GM12878 (cell line): ENCODE measurements around the gene BCR. TPM values are rescaled to one million over a fixed set of nuclear protein-coding genes. Genes with fewer than 3 reads are reported as not detected.

Experiments used
- ATAC-seq: fragments of 200-7000 bp; cut with Tn5 transposase; 3 replicates; pipeline ENCODE4 v1.9.1; 2020; ENCODE audit warnings: mild to moderate bottlenecking, moderate library complexity
- BruUV-seq: library from RNA; stranded (reverse); fragments of 400-500 nt; replicated peaks from 2 replicates; lab custom pipeline; 2021; lab: Mats Ljungman, UMichigan
- CTCF ChIA-PET: fragments of 300-600 bp; sonication (Branson Sonifier 250); formaldehyde crosslinking; extraction: SDS; loops from one replicate; lab custom pipeline; 2021; ENCODE audit warnings: inconsistent platforms; lab: Yijun Ruan, JAX
- POLR2A ChIA-PET: fragments of 350-600 bp; formaldehyde crosslinking; extraction: SDS; loops from one replicate; lab custom pipeline; 2021; ENCODE audit warnings: inconsistent platforms; lab: Charles Lee
- RAD21 ChIA-PET: fragments of 300-600 bp; sonication (Branson Sonifier 250); formaldehyde crosslinking; loops from one replicate; lab custom pipeline; 2023; ENCODE audit warnings: antibody characterized with exemption; ENCODE audit not compliant: unreplicated experiment; lab: Charles Lee
- SMC1A ChIA-PET: fragments of 300-600 bp; sonication (Branson Sonifier 250); formaldehyde crosslinking; loops from one replicate; lab custom pipeline; 2023; ENCODE audit not compliant: unreplicated experiment, uncharacterized antibody; lab: Charles Lee
- DNase-seq: peaks from one replicate; pipeline ENCODE4 v3.0.0-alpha.2; 2011; ENCODE audit warnings: low read depth, low spot score
- FAIRE-seq: peaks from 3 replicates; lab custom pipeline; 2011; peaks lifted over from hg19 to GRCh38; lab: Jason Lieb, UNC
- H2AFZ ChIP-seq: 2 replicates; pipeline ENCODE4 v1.6.0; 2011; ENCODE audit warnings: low read depth, low read length, control low read depth; ENCODE audit not compliant: control insufficient read depth
- H3K27ac ChIP-seq: 2 replicates; pipeline ENCODE4 v1.5.1; 2011; ENCODE audit warnings: control low read depth; ENCODE audit not compliant: control insufficient read depth, insufficient read depth
- H3K27me3 ChIP-seq, 2 experiments: replicated peaks in 1 of 2; 2 replicates each; pipeline versions ENCODE4 v1.6.0 to v1.6.1; 2011; ENCODE audit warnings: low read length in 1 of 2; ENCODE audit not compliant: control insufficient read depth in 2 of 2, insufficient read depth in 2 of 2
- H3K36me3 ChIP-seq, 2 experiments: 2 replicates each; pipeline ENCODE4 v1.5.1; 2011; ENCODE audit warnings: low read length in 1 of 2; ENCODE audit not compliant: control insufficient read depth in 2 of 2, insufficient read depth in 2 of 2
- H3K4me1 ChIP-seq: 2 replicates; pipeline ENCODE4 v1.6.1; 2011; ENCODE audit warnings: mild to moderate bottlenecking, low read length, moderate library complexity, mixed read lengths; ENCODE audit not compliant: control insufficient read depth, insufficient read depth
- H3K4me2 ChIP-seq: 2 replicates; pipeline ENCODE4 v1.6.0; 2011; ENCODE audit warnings: control low read depth; ENCODE audit not compliant: control insufficient read depth, insufficient read depth
- H3K4me3 ChIP-seq: fragments of 200-600 bp; sonication (generic); 2 replicates; pipeline ENCODE4 v1.5.1; 2016
- H3K79me2 ChIP-seq: 2 replicates; pipeline ENCODE4 v1.6.0; 2011; ENCODE audit warnings: low read length; ENCODE audit not compliant: control insufficient read depth, insufficient read depth
- H3K9ac ChIP-seq: 2 replicates; pipeline ENCODE4 v1.8.0; 2011; ENCODE audit warnings: low read length, control low read depth, mixed read lengths; ENCODE audit not compliant: control insufficient read depth, insufficient read depth
- H3K9me3 ChIP-seq: replicated peaks from 3 replicates; pipeline ENCODE4 v1.5.1; 2011; ENCODE audit warnings: mild to moderate bottlenecking, low read length; ENCODE audit not compliant: control insufficient read depth, insufficient read depth
- H4K20me1 ChIP-seq: 2 replicates; pipeline ENCODE4 v1.6.0; 2011; ENCODE audit not compliant: control insufficient read depth, insufficient read depth
- BCL11A ChIP-seq: IDR thresholded peaks from 2 replicates; pipeline ENCODE4 v1.6.1; 2011; ENCODE audit warnings: low read depth, low read length
- BHLHE40 ChIP-seq, 2 experiments: fragments of 450-650 bp in 1 of 2; IDR thresholded peaks; 2 replicates each; pipeline ENCODE4 v1.6.1; 2011 to 2017; ENCODE audit warnings: low read depth in 2 of 2, borderline replicate concordance in 1 of 2, improper control_type of control experiment in 1 of 2, low read length in 1 of 2, mild to moderate bottlenecking in 1 of 2
- CHD1 ChIP-seq: IDR thresholded peaks from 2 replicates; pipeline ENCODE4 v1.6.1; 2012; ENCODE audit warnings: low read depth, low read length, improper control_type of control experiment
- IKZF1 ChIP-seq: fragments of 450-650 bp; conservative IDR thresholded peaks from 2 replicates; pipeline ENCODE4 v1.6.1; 2017; ENCODE audit warnings: antibody characterized with exemption, mild to moderate bottlenecking
- LARP7 ChIP-seq: fragments of 450-650 bp; IDR thresholded peaks from 2 replicates; pipeline ENCODE4 v1.6.1; 2017; ENCODE audit warnings: mild to moderate bottlenecking
- POLR2AphosphoS5 ChIP-seq: IDR thresholded peaks from 2 replicates; pipeline ENCODE4 v1.6.1; 2011; ENCODE audit warnings: mild to moderate bottlenecking, low read length, inconsistent platforms
- RAD21 ChIP-seq: IDR thresholded peaks from 2 replicates; pipeline ENCODE4 v1.6.1; 2011; ENCODE audit warnings: mild to moderate bottlenecking, low read depth, low read length, moderate library complexity; ENCODE audit not compliant: insufficient read depth
- RAD51 ChIP-seq: fragments of 450-650 bp; IDR thresholded peaks from 2 replicates; pipeline ENCODE4 v1.6.1; 2016; ENCODE audit warnings: moderate library complexity, mild to moderate bottlenecking, inconsistent platforms
- RB1 ChIP-seq: fragments of 450-650 bp; formaldehyde crosslinking; IDR thresholded peaks from 2 replicates; pipeline ENCODE4 v1.6.1; 2017; ENCODE audit warnings: mild to moderate bottlenecking, borderline replicate concordance
- SPI1 ChIP-seq: IDR thresholded peaks from 2 replicates; pipeline ENCODE4 v1.6.1; 2011; ENCODE audit warnings: low read depth, mild to moderate bottlenecking, low read length, moderate library complexity, borderline replicate concordance; ENCODE audit not compliant: insufficient read depth
- SREBF2 ChIP-seq: IDR thresholded peaks from 2 replicates; pipeline ENCODE4 v1.6.1; 2012; ENCODE audit warnings: mild to moderate bottlenecking, low read length
- TCF7 ChIP-seq: IDR thresholded peaks from 2 replicates; pipeline ENCODE4 v1.6.1; 2014; ENCODE audit warnings: antibody characterized with exemption, borderline replicate concordance
- ZNF384 ChIP-seq: IDR thresholded peaks from 2 replicates; pipeline ENCODE4 v1.6.1; 2012; ENCODE audit warnings: low read depth, mild to moderate bottlenecking, low read length, improper control_type of control experiment, borderline replicate concordance
- WGBS: methylation state at CpG from one replicate; pipeline ENCODE4 v1.1.6; 2016; ENCODE audit warnings: low lambda C conversion rate; ENCODE audit not compliant: insufficient replicate concordance, insufficient coverage; ENCODE audit errors: missing lambda C conversion rate; 5-methylcytosine and 5-hydroxymethylcytosine counted together
- in situ Hi-C: fragments of 300-500 bp; cut with MboI; formaldehyde crosslinking; loops from 9 replicates; pipeline ENCODE4 v1.14.3; 2018; ENCODE audit warnings: mixed read lengths
- intact Hi-C: fragments of 100-400 bp; cut with micrococcal nuclease; formaldehyde crosslinking; loops from one replicate; pipeline ENCODE4 v1.14.2; 2022; ENCODE audit not compliant: unreplicated experiment
- polyA plus RNA-seq, 11 experiments: library from polyadenylated mRNA; depleted of rRNA in 4 of 11; unstranded in 6 of 11; stranded (reverse) in 5 of 11; fragments of >200 nt; fragmentation: Nextera tagmentation in 4 of 11; fragmentation: Illumina TruSeq in 1 of 11; extraction: Ambion mirVana in 4 of 11; extraction: Trizol in 1 of 11; gene quantifications; 1 replicate in 1 of 11; 2 replicates in 10 of 11; pipeline versions ENCODE4 v1.2.1 to v1.2.3, GENCODE V29; 2011 to 2016; ENCODE audit warnings: inconsistent platforms in 2 of 11, missing spikeins in 2 of 11, low read depth in 1 of 11
- total RNA-seq, 4 experiments: library from RNA; depleted of rRNA in 3 of 4; stranded (reverse); fragments of >200 nt in 3 of 4; fragmentation: Illumina TruSeq in 1 of 4; extraction: Trizol in 1 of 4; gene quantifications; 2 replicates each; pipeline versions ENCODE4 v1.2.1 to v1.2.3, GENCODE V29; 2013 to 2021
- TF ChIP-seq, protein P1 (sequence below): fragments of 450-650 bp; conservative IDR thresholded peaks from 2 replicates; pipeline ENCODE4 v1.6.1; 2017; ENCODE audit warnings: mild to moderate bottlenecking, moderate library complexity
- TF ChIP-seq, protein P2 (sequence below): fragments of 450-650 bp; IDR thresholded peaks from 2 replicates; pipeline ENCODE4 v1.6.1; 2016; ENCODE audit warnings: mild to moderate bottlenecking

BCR gene
- total and polyA plus RNA-seq, 10 of the 15 experiments (the other 5 are each of a cell fraction or from before 2014, with no cell fraction given): 1.7 to 64.7 (median 18.4) TPM

DNA sequence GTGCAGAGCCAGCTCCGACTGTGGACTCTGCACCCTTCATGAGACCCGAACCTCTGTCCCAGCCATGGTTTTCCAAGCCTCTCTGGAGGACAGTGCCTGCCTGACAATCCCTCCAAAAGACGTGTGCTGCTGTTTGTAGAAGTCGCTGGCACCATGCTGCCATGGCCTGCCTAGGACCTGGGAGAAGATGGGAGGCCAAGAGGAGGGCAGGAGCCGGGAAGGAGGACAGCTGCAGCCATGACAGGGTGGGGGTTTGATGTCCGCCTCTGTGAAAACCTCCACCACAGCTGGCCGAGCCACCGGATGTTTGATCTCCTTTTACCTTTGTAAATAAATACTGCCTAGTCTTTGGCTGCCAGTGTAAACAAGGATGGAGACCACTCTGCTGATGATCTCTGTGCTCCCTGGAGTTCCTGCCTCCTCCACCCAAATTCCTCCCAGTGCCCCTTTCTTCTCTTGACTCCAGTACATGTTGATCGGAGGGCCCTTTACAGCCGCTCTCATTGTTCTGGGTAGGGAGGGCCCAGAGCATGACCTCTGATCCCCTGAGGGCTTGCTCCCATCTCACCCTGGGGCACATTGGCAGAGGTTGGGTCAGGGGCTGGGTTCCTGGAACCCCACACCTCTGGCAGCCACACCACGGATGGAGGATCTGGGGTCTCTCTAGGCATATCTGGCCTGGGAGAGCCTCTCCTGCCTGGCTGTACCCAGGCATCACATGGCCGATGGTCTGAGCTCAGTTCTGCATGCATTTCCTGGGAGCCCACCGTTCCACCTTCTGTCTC is 66.9 kb downstream of the BCR start:
- intact Hi-C loops: no loop called here
- no TSS peak for BruUV-seq
- WGBS: 85% methylated on average over 13 of the region's 13 CpGs

More for the DNA sequence above, 66.9 kb downstream of the BCR start:
- Histone ChIP-seq H3K4me1 (peaks cover 19% of the 10 kb centered on the region), H3K27me3 (no peaks in the 10 kb centered on the region), H3K36me3 (peaks cover 0 to 5% of the 10 kb centered on the region in 2 experiments; a peak in 2 of 4 replicates), H3K4me2 (no peak overlapping the region), H3K9ac (no peak overlapping the region), H4K20me1 (no peaks in the 10 kb centered on the region), H3K27ac (no peak overlapping the region), H3K9me3 (no peaks in the 10 kb centered on the region), H3K79me2 (peaks cover 9% of the 10 kb centered on the region), H3K4me3 (no peak overlapping the region), H2AFZ (no peak overlapping the region)
- ChIA-PET POLR2A (no interaction called here), CTCF (no interaction called here), RAD21 (no interaction called here), SMC1A (no interaction called here)
- DNase-seq: no peak
- TF ChIP-seq BCL11A: no peak
- TF ChIP-seq IKZF1: no peak
- no peak for TF ChIP-seq ZNF384
- no peak for TF ChIP-seq LARP7
- no peak for TF ChIP-seq BHLHE40 (IDR thresholded peaks at IDR 0.05; ENCODE audit: borderline replicate concordance in 1 of 2, low read depth in 2 of 2, low read length in 1 of 2)
- TF ChIP-seq TCF7: no peak
- no peak for TF ChIP-seq POLR2AphosphoS5
- no peak for TF ChIP-seq CHD1
- TF ChIP-seq RAD21: no peak
- TF ChIP-seq, protein P1, sequence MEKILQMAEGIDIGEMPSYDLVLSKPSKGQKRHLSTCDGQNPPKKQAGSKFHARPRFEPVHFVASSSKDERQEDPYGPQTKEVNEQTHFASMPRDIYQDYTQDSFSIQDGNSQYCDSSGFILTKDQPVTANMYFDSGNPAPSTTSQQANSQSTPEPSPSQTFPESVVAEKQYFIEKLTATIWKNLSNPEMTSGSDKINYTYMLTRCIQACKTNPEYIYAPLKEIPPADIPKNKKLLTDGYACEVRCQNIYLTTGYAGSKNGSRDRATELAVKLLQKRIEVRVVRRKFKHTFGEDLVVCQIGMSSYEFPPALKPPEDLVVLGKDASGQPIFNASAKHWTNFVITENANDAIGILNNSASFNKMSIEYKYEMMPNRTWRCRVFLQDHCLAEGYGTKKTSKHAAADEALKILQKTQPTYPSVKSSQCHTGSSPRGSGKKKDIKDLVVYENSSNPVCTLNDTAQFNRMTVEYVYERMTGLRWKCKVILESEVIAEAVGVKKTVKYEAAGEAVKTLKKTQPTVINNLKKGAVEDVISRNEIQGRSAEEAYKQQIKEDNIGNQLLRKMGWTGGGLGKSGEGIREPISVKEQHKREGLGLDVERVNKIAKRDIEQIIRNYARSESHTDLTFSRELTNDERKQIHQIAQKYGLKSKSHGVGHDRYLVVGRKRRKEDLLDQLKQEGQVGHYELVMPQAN: no peak
- TF ChIP-seq SREBF2: no peak
- no peak for TF ChIP-seq SPI1
- no peak for TF ChIP-seq RB1
- no peak for TF ChIP-seq RAD51
- TF ChIP-seq, protein P2, sequence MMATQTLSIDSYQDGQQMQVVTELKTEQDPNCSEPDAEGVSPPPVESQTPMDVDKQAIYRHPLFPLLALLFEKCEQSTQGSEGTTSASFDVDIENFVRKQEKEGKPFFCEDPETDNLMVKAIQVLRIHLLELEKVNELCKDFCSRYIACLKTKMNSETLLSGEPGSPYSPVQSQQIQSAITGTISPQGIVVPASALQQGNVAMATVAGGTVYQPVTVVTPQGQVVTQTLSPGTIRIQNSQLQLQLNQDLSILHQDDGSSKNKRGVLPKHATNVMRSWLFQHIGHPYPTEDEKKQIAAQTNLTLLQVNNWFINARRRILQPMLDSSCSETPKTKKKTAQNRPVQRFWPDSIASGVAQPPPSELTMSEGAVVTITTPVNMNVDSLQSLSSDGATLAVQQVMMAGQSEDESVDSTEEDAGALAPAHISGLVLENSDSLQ: no peak
- in situ Hi-C loops: no loop called here
- no peak for ATAC-seq
- no peak for FAIRE-seq
